Measurements from ENCODE around the gene FRMD5.

DNA sequence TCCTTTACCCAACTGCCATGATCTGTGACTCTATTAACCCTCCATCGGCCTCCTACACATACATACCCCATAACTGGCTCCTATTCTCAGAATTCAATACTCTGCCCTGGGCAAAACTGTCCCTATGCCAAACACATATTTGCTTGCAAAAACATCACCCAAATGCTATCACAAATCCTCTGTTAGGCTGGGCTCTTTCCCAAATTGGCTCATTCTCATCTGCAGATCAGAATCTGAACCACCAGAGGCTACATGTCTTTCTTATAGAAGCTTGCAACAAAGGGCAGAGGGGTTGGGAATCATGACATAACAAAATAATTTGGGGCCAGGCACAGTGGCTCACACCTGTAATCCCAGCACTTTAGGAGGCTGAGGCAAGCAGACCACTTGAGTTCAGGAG lies 48.1 kb upstream of the FRMD5 start:
- TF ChIP-seq, protein P1, sequence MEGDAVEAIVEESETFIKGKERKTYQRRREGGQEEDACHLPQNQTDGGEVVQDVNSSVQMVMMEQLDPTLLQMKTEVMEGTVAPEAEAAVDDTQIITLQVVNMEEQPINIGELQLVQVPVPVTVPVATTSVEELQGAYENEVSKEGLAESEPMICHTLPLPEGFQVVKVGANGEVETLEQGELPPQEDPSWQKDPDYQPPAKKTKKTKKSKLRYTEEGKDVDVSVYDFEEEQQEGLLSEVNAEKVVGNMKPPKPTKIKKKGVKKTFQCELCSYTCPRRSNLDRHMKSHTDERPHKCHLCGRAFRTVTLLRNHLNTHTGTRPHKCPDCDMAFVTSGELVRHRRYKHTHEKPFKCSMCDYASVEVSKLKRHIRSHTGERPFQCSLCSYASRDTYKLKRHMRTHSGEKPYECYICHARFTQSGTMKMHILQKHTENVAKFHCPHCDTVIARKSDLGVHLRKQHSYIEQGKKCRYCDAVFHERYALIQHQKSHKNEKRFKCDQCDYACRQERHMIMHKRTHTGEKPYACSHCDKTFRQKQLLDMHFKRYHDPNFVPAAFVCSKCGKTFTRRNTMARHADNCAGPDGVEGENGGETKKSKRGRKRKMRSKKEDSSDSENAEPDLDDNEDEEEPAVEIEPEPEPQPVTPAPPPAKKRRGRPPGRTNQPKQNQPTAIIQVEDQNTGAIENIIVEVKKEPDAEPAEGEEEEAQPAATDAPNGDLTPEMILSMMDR (IDR thresholded peaks at IDR 0.05; ENCODE audit: poor library complexity) = no peak
- TF ChIP-seq EZH2 (IDR thresholded peaks at IDR 0.05; ENCODE audit: borderline replicate concordance) (no peak), EZH2phosphoT487 (IDR thresholded peaks at IDR 0.05; ENCODE audit: low read depth, severe bottlenecking, unreplicated experiment) (no peak)
